Lower leg skin (tissue), 3 donors: ENCODE results near the gene ZBTB32.

Source experiments
- POLR2A ChIP-seq, 2 donors: fragments of 450-650 bp; IDR thresholded peaks; one replicate each; pipeline ENCODE4 v1.6.1; 2016 to 2017; ENCODE audit warnings: antibody characterized with exemption in 2 of 2, mild to moderate bottlenecking in 1 of 2, moderate library complexity in 1 of 2
- TF ChIP-seq, protein P1 (sequence below), 3 donors: fragments of 450-650 bp; IDR thresholded peaks; one replicate each; pipeline ENCODE4 v1.5.1; 2016; ENCODE audit warnings: antibody characterized with exemption in 3 of 3, mild to moderate bottlenecking in 3 of 3, moderate library complexity in 2 of 3

DNA sequence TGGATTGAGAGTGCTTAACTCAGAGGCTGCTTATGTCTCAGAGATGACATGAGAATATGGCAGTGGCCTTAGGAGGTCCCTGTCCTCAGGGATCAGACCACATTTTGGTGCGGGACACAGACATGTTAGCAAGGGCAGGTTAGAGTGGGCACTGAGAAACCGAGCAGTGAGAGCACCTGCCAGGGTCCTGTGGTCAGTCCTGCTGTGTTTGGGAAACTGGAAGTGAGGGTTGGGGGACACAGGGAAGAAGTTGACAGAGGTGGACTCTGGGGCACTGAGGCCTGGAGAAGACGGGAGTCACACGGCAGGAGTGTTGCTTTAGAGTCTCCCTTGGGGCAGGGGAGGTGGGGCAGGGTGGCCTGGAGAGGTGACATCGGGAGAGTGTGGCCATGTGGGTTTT lies 30.5 kb downstream of the ZBTB32 start:
- no peak for TF ChIP-seq POLR2A (IDR thresholded peaks at IDR 0.05)
- TF ChIP-seq, protein P1, sequence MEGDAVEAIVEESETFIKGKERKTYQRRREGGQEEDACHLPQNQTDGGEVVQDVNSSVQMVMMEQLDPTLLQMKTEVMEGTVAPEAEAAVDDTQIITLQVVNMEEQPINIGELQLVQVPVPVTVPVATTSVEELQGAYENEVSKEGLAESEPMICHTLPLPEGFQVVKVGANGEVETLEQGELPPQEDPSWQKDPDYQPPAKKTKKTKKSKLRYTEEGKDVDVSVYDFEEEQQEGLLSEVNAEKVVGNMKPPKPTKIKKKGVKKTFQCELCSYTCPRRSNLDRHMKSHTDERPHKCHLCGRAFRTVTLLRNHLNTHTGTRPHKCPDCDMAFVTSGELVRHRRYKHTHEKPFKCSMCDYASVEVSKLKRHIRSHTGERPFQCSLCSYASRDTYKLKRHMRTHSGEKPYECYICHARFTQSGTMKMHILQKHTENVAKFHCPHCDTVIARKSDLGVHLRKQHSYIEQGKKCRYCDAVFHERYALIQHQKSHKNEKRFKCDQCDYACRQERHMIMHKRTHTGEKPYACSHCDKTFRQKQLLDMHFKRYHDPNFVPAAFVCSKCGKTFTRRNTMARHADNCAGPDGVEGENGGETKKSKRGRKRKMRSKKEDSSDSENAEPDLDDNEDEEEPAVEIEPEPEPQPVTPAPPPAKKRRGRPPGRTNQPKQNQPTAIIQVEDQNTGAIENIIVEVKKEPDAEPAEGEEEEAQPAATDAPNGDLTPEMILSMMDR (IDR thresholded peaks at IDR 0.05) = no peak
